Activated CD8-positive, alpha-beta memory T cell treated with anti-CD3 and anti-CD28 coated beads for 24 hours (primary cell): ENCODE results near the gene CHST9.
"Not testable (repeated sequence)": the region's sequence is repeated elsewhere in the genome, so short reads cannot be mapped to it uniquely, and the experiment has no call there.

ENCODE experiments used
- DNase-seq: peaks from one replicate; pipeline ENCODE4 v3.0.0-alpha.2; 2020

CHST9 gene

GRCh38 chr18:27165412-27165811 lies 19.7 kb downstream of the CHST9 start:
- no peak for DNase-seq

- no peak for DNase-seq
Measured at GRCh38 chr18:27164905-27165304, 20.2 kb downstream of the CHST9 start.

GRCh38 chr18:27163197-27163716 lies 21.9 kb downstream of the CHST9 start:
- DNase-seq = not testable (repeated sequence)

- DNase-seq = not testable (repeated sequence)
Measured at GRCh38 chr18:27149240-27149639, 35.9 kb downstream of the CHST9 start.

- no peak for DNase-seq
Measured at GRCh38 chr18:27144672-27145071, 40.4 kb downstream of the CHST9 start.

- no peak for DNase-seq
Measured at GRCh38 chr18:27143580-27144287, 41.4 kb downstream of the CHST9 start.

- no peak for DNase-seq
Measured at GRCh38 chr18:27142891-27143290, 42.2 kb downstream of the CHST9 start.

GRCh38 chr18:27141876-27142275 lies 43.2 kb downstream of the CHST9 start:
- no peak for DNase-seq

GRCh38 chr18:27138079-27138478 lies 47.0 kb downstream of the CHST9 start:
- DNase-seq = no peak

- DNase-seq = no peak
Measured at GRCh38 chr18:27136208-27136535, 48.9 kb downstream of the CHST9 start.

GRCh38 chr18:27135504-27136207 lies 49.5 kb downstream of the CHST9 start:
- no peak for DNase-seq

- no peak for DNase-seq
Measured at GRCh38 chr18:27130065-27130630, 55.0 kb downstream of the CHST9 start.

GRCh38 chr18:27124196-27124595 lies 60.9 kb downstream of the CHST9 start:
- DNase-seq = no peak

GRCh38 chr18:27121108-27121507 lies 64.0 kb downstream of the CHST9 start:
- DNase-seq = no peak

- DNase-seq = no peak
Measured at GRCh38 chr18:27120246-27120645, 64.9 kb downstream of the CHST9 start.

- no peak for DNase-seq
Measured at GRCh38 chr18:27118973-27119372, 66.1 kb downstream of the CHST9 start.

- no peak for DNase-seq
Measured at GRCh38 chr18:27114842-27115241, 70.3 kb downstream of the CHST9 start.

GRCh38 chr18:27113358-27113757 lies 71.8 kb downstream of the CHST9 start:
- DNase-seq = no peak

GRCh38 chr18:27110319-27110718 lies 74.8 kb downstream of the CHST9 start:
- no peak for DNase-seq

- DNase-seq = no peak
Measured at GRCh38 chr18:27109451-27109850, 75.7 kb downstream of the CHST9 start.

- DNase-seq = no peak
Measured at GRCh38 chr18:27108842-27109241, 76.3 kb downstream of the CHST9 start.

GRCh38 chr18:27104743-27105142 lies 80.4 kb downstream of the CHST9 start:
- DNase-seq = no peak

- no peak for DNase-seq
Measured at GRCh38 chr18:27094621-27095020, 90.5 kb downstream of the CHST9 start.

- DNase-seq = not testable (repeated sequence)
Measured at GRCh38 chr18:27093290-27093689, 91.8 kb downstream of the CHST9 start.
